Thyroid gland (tissue), 4 donors: ENCODE results near the gene SUCLG2. TPM values are rescaled to one million over a fixed set of nuclear protein-coding genes. Genes with fewer than 3 reads are reported as not detected.

Source experiments
- DNase-seq, 2 donors: peaks; one replicate each; pipeline ENCODE4 v3.0.0-alpha.2; 2019
- H3K27ac ChIP-seq, 3 donors: fragments of 200-600 bp; sonication (generic); 1 replicate in 2 of 3; 2 replicates in 1 of 3; pipeline ENCODE4 v1.5.1; 2016 to 2019; ENCODE audit warnings: mild to moderate bottlenecking in 1 of 3, moderate library complexity in 1 of 3
- H3K27me3 ChIP-seq: fragments of 200-600 bp; sonication (generic); one replicate; pipeline ENCODE4 v1.5.1; 2019
- H3K36me3 ChIP-seq, 2 donors: fragments of 200-600 bp; sonication (generic); one replicate each; pipeline ENCODE4 v1.5.1; 2016 to 2019
- H3K4me1 ChIP-seq, 2 donors: fragments of 200-600 bp; sonication (generic); one replicate each; pipeline ENCODE4 v1.5.1; 2017 to 2019
- H3K4me3 ChIP-seq, 3 donors: fragments of 200-600 bp; sonication (generic); replicated peaks in 1 of 3; 1 replicate in 2 of 3; 2 replicates in 1 of 3; pipeline ENCODE4 v1.5.1; 2016; ENCODE audit warnings: mild to moderate bottlenecking in 1 of 3
- H3K9me3 ChIP-seq: fragments of 200-600 bp; sonication (generic); one replicate; pipeline ENCODE4 v1.5.1; 2017
- CTCF ChIP-seq, 6 experiments: fragments of 200-600 bp in 3 of 6; fragments of 450-650 bp in 3 of 6; sonication (generic) in 3 of 6; IDR thresholded peaks; one replicate each; pipeline ENCODE4 v1.5.1; 2016 to 2019; ENCODE audit warnings: antibody characterized with exemption in 6 of 6, mild to moderate bottlenecking in 2 of 6, inconsistent platforms in 1 of 6, moderate library complexity in 1 of 6
- POLR2A ChIP-seq, 2 donors: fragments of 450-650 bp; IDR thresholded peaks; one replicate each; pipeline ENCODE4 v1.6.1; 2017; ENCODE audit warnings: antibody characterized with exemption in 2 of 2, mild to moderate bottlenecking in 2 of 2, moderate library complexity in 1 of 2
- WGBS, 2 donors: methylation state at CpG; one replicate each; pipeline ENCODE4 v1.1.5; 2017; 5-methylcytosine and 5-hydroxymethylcytosine counted together
- intact Hi-C: fragments of 100-400 bp; cut with DNase I; formaldehyde crosslinking; loops from one replicate; pipeline ENCODE4 v1.15.1; 2023
- total RNA-seq, 4 donors: library from RNA; depleted of rRNA; stranded (reverse); fragments of >200 nt; gene quantifications; one replicate each; pipeline ENCODE4 v1.2.3, GENCODE V29; 2016

SUCLG2 gene, protein sequence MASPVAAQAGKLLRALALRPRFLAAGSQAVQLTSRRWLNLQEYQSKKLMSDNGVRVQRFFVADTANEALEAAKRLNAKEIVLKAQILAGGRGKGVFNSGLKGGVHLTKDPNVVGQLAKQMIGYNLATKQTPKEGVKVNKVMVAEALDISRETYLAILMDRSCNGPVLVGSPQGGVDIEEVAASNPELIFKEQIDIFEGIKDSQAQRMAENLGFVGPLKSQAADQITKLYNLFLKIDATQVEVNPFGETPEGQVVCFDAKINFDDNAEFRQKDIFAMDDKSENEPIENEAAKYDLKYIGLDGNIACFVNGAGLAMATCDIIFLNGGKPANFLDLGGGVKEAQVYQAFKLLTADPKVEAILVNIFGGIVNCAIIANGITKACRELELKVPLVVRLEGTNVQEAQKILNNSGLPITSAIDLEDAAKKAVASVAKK
- total RNA-seq, result 10 to 100 TPM; 64.4 to 70.9 (median 70.7) TPM

- H3K4me3 ChIP-seq, result peak within 1 kb of the TSS; percentile 38 to 90 (median 85)
- peak; percentile 94 to 96 for DNase-seq
- H3K27me3 ChIP-seq, result no peaks in the 10 kb centered on the region
- H3K9me3 ChIP-seq, result no peaks in the 10 kb centered on the region
- peak within 1 kb of the TSS; percentile 89 to 97 (median 96) for H3K27ac ChIP-seq
- 0 to 1% methylated on average over 37 to 38 of the region's 66 CpGs for WGBS, 2 donors
- H3K36me3 ChIP-seq, result no peaks in the 10 kb centered on the region
- H3K4me1 ChIP-seq, result peaks cover 15 to 19% of the 10 kb centered on the region in 2 donors
- peak in 1 of 2 donors; percentile 91 for TF ChIP-seq POLR2A (IDR thresholded peaks at IDR 0.05)
- TF ChIP-seq CTCF (IDR thresholded peaks at IDR 0.05), result no peak
- intact Hi-C loops, result no loop called here
Observed at GRCh38 chr3:67654099-67654843, at the start of gene SUCLG2. TSS of gene SUCLG2 (minus strand) at chr3:67654612. CDS start at chr3:67654586, 26 bp downstream.

- DNase-seq, result no peak
- intact Hi-C loops, result no loop called here
- WGBS, 2 donors, result 95% methylated on average over 4 of the region's 4 CpGs
Observed at GRCh38 chr3:67700596-67700995, 46.2 kb upstream of the SUCLG2 start.

DNA sequence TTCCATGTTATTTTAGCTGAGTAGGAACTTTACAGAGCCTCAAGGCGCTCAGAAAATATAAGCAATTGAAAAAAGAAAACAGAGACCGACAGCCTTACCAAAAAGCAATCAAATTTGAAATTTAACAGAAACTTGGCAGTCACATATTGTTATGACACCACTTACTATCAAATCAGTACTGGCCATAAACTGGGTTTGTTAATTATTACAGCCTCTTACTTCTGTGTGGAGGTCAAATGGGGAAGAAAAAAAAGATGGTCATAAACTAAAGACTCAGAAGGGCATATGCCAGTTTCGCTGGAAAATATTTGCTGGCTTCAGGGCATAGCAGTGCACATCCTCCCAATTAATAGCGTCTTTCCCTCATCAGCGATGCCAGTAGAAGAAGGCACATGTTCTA lies 45.5 kb upstream of the SUCLG2 start:
- TF ChIP-seq CTCF (IDR thresholded peaks at IDR 0.05) (no peak), POLR2A (IDR thresholded peaks at IDR 0.05) (no peak)
- WGBS, 2 donors, result 92 to 93% methylated on average over 5 of the region's 5 CpGs
- H3K36me3 ChIP-seq, result no peaks in the 10 kb centered on the region
- no peaks in the 10 kb centered on the region for H3K27me3 ChIP-seq
- no peaks in the 10 kb centered on the region for H3K4me1 ChIP-seq
- intact Hi-C loops, result no loop called here
- no peak for DNase-seq
- no peak overlapping the region for H3K27ac ChIP-seq
- no peaks in the 10 kb centered on the region for H3K9me3 ChIP-seq
- H3K4me3 ChIP-seq, result no peak overlapping the region

More at GRCh38 chr3:67700596-67700995, 46.2 kb upstream of the SUCLG2 start:
- H3K4me3 ChIP-seq, result no peak overlapping the region
- no peak overlapping the region for H3K27ac ChIP-seq
- no peaks in the 10 kb centered on the region for H3K27me3 ChIP-seq
- no peak for TF ChIP-seq CTCF (IDR thresholded peaks at IDR 0.05)
- no peak for TF ChIP-seq POLR2A (IDR thresholded peaks at IDR 0.05)
- H3K36me3 ChIP-seq, result no peaks in the 10 kb centered on the region
- H3K4me1 ChIP-seq, result no peaks in the 10 kb centered on the region
- no peaks in the 10 kb centered on the region for H3K9me3 ChIP-seq

GRCh38 chr3:67692621-67693020 lies 38.2 kb upstream of the SUCLG2 start:
- intact Hi-C loops, result no loop called here
- no peak for DNase-seq
- WGBS, 2 donors, result 69 to 74% methylated on average over 4 of the region's 4 CpGs
- no peak overlapping the region for H3K4me3 ChIP-seq
- H3K27me3 ChIP-seq, result no peaks in the 10 kb centered on the region
- TF ChIP-seq CTCF (IDR thresholded peaks at IDR 0.05) (no peak), POLR2A (IDR thresholded peaks at IDR 0.05) (no peak)
- no peak overlapping the region for H3K27ac ChIP-seq
- H3K9me3 ChIP-seq, result no peaks in the 10 kb centered on the region
- H3K36me3 ChIP-seq, result no peaks in the 10 kb centered on the region
- no peaks in the 10 kb centered on the region for H3K4me1 ChIP-seq

GRCh38 chr3:67691926-67692325 lies 37.5 kb upstream of the SUCLG2 start:
- H3K4me1 ChIP-seq, result no peaks in the 10 kb centered on the region
- WGBS, 2 donors, result 76 to 86% methylated on average over 1 of the region's 1 CpG
- no peaks in the 10 kb centered on the region for H3K27me3 ChIP-seq
- DNase-seq, result no peak
- TF ChIP-seq CTCF (IDR thresholded peaks at IDR 0.05) (no peak), POLR2A (IDR thresholded peaks at IDR 0.05) (no peak)
- no peaks in the 10 kb centered on the region for H3K36me3 ChIP-seq
- no peak overlapping the region for H3K27ac ChIP-seq
- intact Hi-C loops, result no loop called here
- no peaks in the 10 kb centered on the region for H3K9me3 ChIP-seq
- H3K4me3 ChIP-seq, result no peak overlapping the region
